ENCODE data around the gene KCTD11.
A peak's percentile ranks its signal among the peaks of the same experiment; 100 is the strongest.

KCTD11 gene

GRCh38 chr17:7311110-7311705 lies 40.8 kb upstream of the KCTD11 start:
- no peak for TF ChIP-seq CTCF (IDR thresholded peaks at IDR 0.05)
- H3K4me3 ChIP-seq = no peak overlapping the region
- peak overlapping the region in 1 of 2 donors; percentile 42 for H3K27ac ChIP-seq
- no peak for DNase-seq (ENCODE audit: low spot score)

- H3K4me3 ChIP-seq = no peak overlapping the region
- H3K27ac ChIP-seq = peak overlapping the region in 1 of 2 donors; percentile 21
- DNase-seq (ENCODE audit: low spot score) = no peak
- no peak for TF ChIP-seq CTCF (IDR thresholded peaks at IDR 0.05)
These were observed 39.4 kb upstream of the KCTD11 start for GRCh38 chr17:7312432-7313087.

- TF ChIP-seq CTCF (IDR thresholded peaks at IDR 0.05) = no peak
- no peak for DNase-seq (ENCODE audit: low spot score)
- Histone ChIP-seq H3K27ac (peak overlapping the region in 1 of 2 donors; percentile 21), H3K4me3 (no peak overlapping the region)
These were observed 38.7 kb upstream of the KCTD11 start for GRCh38 chr17:7313088-7313889.

- DNase-seq (ENCODE audit: low spot score) = no peak
- Histone ChIP-seq H3K27ac (peak overlapping the region; percentile 95 to 97), H3K4me3 (peak overlapping the region; percentile 81)
- TF ChIP-seq CTCF (IDR thresholded peaks at IDR 0.05) = no peak
These were observed 37.9 kb upstream of the KCTD11 start for GRCh38 chr17:7313890-7314718.

GRCh38 chr17:7314719-7315569 lies 37.0 kb upstream of the KCTD11 start, which contains the start of gene GPS2:
Gene GPS2 (minus strand): TSS chr17:7315360. CDS start chr17:7315052, 308 bp downstream.
- DNase-seq (ENCODE audit: low spot score) = peak; percentile 93
- H3K27ac ChIP-seq = peak within 1 kb of the TSS; percentile 95 to 97
- no peak for TF ChIP-seq CTCF (IDR thresholded peaks at IDR 0.05)
- peak within 1 kb of the TSS; percentile 81 for H3K4me3 ChIP-seq

All from coronary artery (tissue), 2 donors.